Neural progenitor cell (in vitro differentiated cells): ENCODE data around the gene MID2. TPM values are rescaled to one million over a fixed set of nuclear protein-coding genes. Genes with fewer than 3 reads are reported as not detected.

ENCODE experiments used
- DNase-seq: peaks from one replicate; pipeline ENCODE4 v3.0.0-alpha.2; 2016; ENCODE audit warnings: low spot score
- H2AFZ ChIP-seq: fragments of 200-600 bp; sonication (generic); replicated peaks from 2 replicates; pipeline ENCODE4 v1.6.1; 2016; ENCODE audit warnings: antibody characterized with exemption
- H3F3A ChIP-seq: fragments of 200-600 bp; sonication (generic); 2 replicates; pipeline ENCODE4 v1.6.1; 2016; ENCODE audit warnings: antibody characterized with exemption, low read depth
- H3K27ac ChIP-seq: fragments of 200-600 bp; sonication (generic); 2 replicates; pipeline ENCODE4 v1.5.1; 2016; ENCODE audit warnings: mild to moderate bottlenecking
- H3K27me3 ChIP-seq: fragments of 200-600 bp; sonication (generic); 2 replicates; pipeline ENCODE4 v1.6.1; 2016; ENCODE audit warnings: mild to moderate bottlenecking, moderate library complexity
- H3K36me3 ChIP-seq: fragments of 200-600 bp; sonication (generic); 2 replicates; pipeline ENCODE4 v1.5.1; 2016
- H3K4me1 ChIP-seq: fragments of 200-600 bp; sonication (generic); 2 replicates; pipeline ENCODE4 v1.6.1; 2016; ENCODE audit warnings: mixed run types
- H3K4me2 ChIP-seq: fragments of 200-600 bp; sonication (generic); 2 replicates; pipeline ENCODE4 v1.6.1; 2016
- H3K4me3 ChIP-seq: fragments of 200-600 bp; sonication (generic); 2 replicates; pipeline ENCODE4 v1.5.1; 2016
- H3K79me2 ChIP-seq: fragments of 200-600 bp; sonication (generic); 2 replicates; pipeline ENCODE4 v1.6.1; 2016; ENCODE audit warnings: low read depth
- H3K9ac ChIP-seq: fragments of 200-600 bp; sonication (generic); 2 replicates; pipeline ENCODE4 v1.6.1; 2016
- H3K9me3 ChIP-seq: fragments of 200-600 bp; sonication (generic); 2 replicates; pipeline ENCODE4 v1.5.1; 2016; ENCODE audit warnings: low read depth
- H4K20me1 ChIP-seq: fragments of 200-600 bp; sonication (generic); 2 replicates; pipeline ENCODE4 v1.6.1; 2016; ENCODE audit warnings: low read depth
- H3K27ac Mint-ChIP-seq: 3 replicates; pipeline ENCODE4 v1.8.0; 2021; ENCODE audit warnings: mixed read lengths
- H3K27me3 Mint-ChIP-seq: 2 replicates; pipeline ENCODE4 v1.8.0; 2022; ENCODE audit warnings: low read depth, mild to moderate bottlenecking, inconsistent platforms, moderate library complexity, mixed read lengths; ENCODE audit not compliant: insufficient read depth
- H3K36me3 Mint-ChIP-seq: 3 replicates; pipeline ENCODE4 v1.8.0; 2021; ENCODE audit warnings: mixed read lengths
- H3K4me1 Mint-ChIP-seq: 3 replicates; pipeline ENCODE4 v1.8.0; 2021; ENCODE audit warnings: mixed read lengths
- H3K4me3 Mint-ChIP-seq: 3 replicates; pipeline ENCODE4 v1.8.0; 2021; ENCODE audit warnings: mild to moderate bottlenecking, moderate library complexity, mixed read lengths
- H3K9me3 Mint-ChIP-seq: 3 replicates; pipeline ENCODE4 v1.8.0; 2020; ENCODE audit warnings: mixed read lengths
- CTCF ChIP-seq: fragments of 200-600 bp; sonication (generic); IDR thresholded peaks from 2 replicates; pipeline ENCODE4 v1.5.1; 2017; ENCODE audit warnings: antibody characterized with exemption, mild to moderate bottlenecking
- EZH2 ChIP-seq: fragments of 200-600 bp; sonication (generic); IDR thresholded peaks from 2 replicates; pipeline ENCODE4 v1.6.1; 2017; ENCODE audit warnings: antibody characterized with exemption, mild to moderate bottlenecking, moderate library complexity
- EZH2phosphoT487 ChIP-seq: fragments of 200-600 bp; sonication (generic); IDR thresholded peaks from 2 replicates; pipeline ENCODE4 v1.6.1; 2017; ENCODE audit warnings: antibody characterized with exemption
- small RNA-seq: library from RNA; depleted of rRNA; stranded (forward); fragments of <200 nt; gene quantifications from one replicate; pipeline ENCODE3, GENCODE V24; 2015
- total RNA-seq: library from RNA; depleted of rRNA; stranded (reverse); fragments of >200 nt; gene quantifications from 2 replicates; pipeline ENCODE4 v1.2.3, GENCODE V29; 2015; ENCODE audit warnings: low replicate concordance

Gene MID2
- total RNA-seq, 1 donor from 2014 or later: 1.2 TPM

- H3K4me2 ChIP-seq: no peak overlapping the region
- no peaks in the 10 kb centered on the region for H3K36me3 ChIP-seq
- H3K27ac ChIP-seq: no peak overlapping the region
- H3K79me2 ChIP-seq: no peaks in the 10 kb centered on the region
- H3K9ac ChIP-seq: no peak overlapping the region
- no peak overlapping the region for H2AFZ ChIP-seq
- H3K4me3 Mint-ChIP-seq: no peak overlapping the region
- H3K27me3 Mint-ChIP-seq: no peaks in the 10 kb centered on the region
- H3K27me3 ChIP-seq: no peaks in the 10 kb centered on the region
- TF ChIP-seq EZH2phosphoT487: no peak
- TF ChIP-seq EZH2: no peak
- TF ChIP-seq CTCF: no peak
- no peaks in the 10 kb centered on the region for H3F3A ChIP-seq
- H3K4me3 ChIP-seq: no peak overlapping the region
- no peak for DNase-seq
- H3K9me3 ChIP-seq: no peaks in the 10 kb centered on the region
- peaks cover 3% of the 10 kb centered on the region for H3K9me3 Mint-ChIP-seq
- H3K4me1 ChIP-seq: peaks cover 8% of the 10 kb centered on the region
- no peaks in the 10 kb centered on the region for H3K4me1 Mint-ChIP-seq
- H4K20me1 ChIP-seq: no peaks in the 10 kb centered on the region
- no peak overlapping the region for H3K27ac Mint-ChIP-seq
- H3K36me3 Mint-ChIP-seq: no peaks in the 10 kb centered on the region
Measured at GRCh38 chrX:107971636-107972035, 146.0 kb downstream of the MID2 start.

Small RNA genes within 50 kb of the gene (small RNA-seq; reads per million reads assigned to genes)
- gene RF00019: not detected

Other genes starting within 250 kb of the MID2 start
- gene PRPS1, start 197.4 kb upstream of the MID2 start, total RNA-seq: 177 and 264 TPM in 2 replicates
- 44.9 and 51.0 TPM in 2 replicates for gene TSC22D3, start 50.1 kb upstream of the MID2 start, total RNA-seq
- gene NCBP2L, start 48.1 kb upstream of the MID2 start, total RNA-seq: not detected in 2 replicates
- not detected in 2 replicates for gene TEX13B, start 156.5 kb downstream of the MID2 start, total RNA-seq
- 0.15 and 0.22 TPM in 2 replicates for gene VSIG1, start 219.2 kb downstream of the MID2 start, total RNA-seq